MM.1S (cell line): Measurements from ENCODE around the gene MAGED2.
"Not testable (repeated sequence)": the region's sequence is repeated elsewhere in the genome, so short reads cannot be mapped to it uniquely, and the experiment has no call there.

ENCODE experiments used
- DNase-seq: peaks from one replicate; pipeline ENCODE4 v3.0.0-alpha.2; 2015
- H2AFZ ChIP-seq: fragments of 300-600 bp; sonication (generic); 2 replicates; pipeline ENCODE4 v1.6.0; 2016; ENCODE audit warnings: antibody characterized with exemption, low read length
- H3F3A ChIP-seq: fragments of 300-600 bp; sonication (generic); 2 replicates; pipeline ENCODE4 v1.6.1; 2016; ENCODE audit warnings: mild to moderate bottlenecking, antibody characterized with exemption, low read length, moderate library complexity, mixed read lengths; ENCODE audit not compliant: insufficient read depth
- H3K27ac ChIP-seq: fragments of 300-600 bp; sonication (generic); 2 replicates; pipeline ENCODE4 v1.5.1; 2016; ENCODE audit warnings: mild to moderate bottlenecking, low read length
- H3K27me3 ChIP-seq: fragments of 300-600 bp; sonication (generic); replicated peaks from 2 replicates; pipeline ENCODE4 v1.6.0; 2016; ENCODE audit warnings: low read length; ENCODE audit not compliant: insufficient read depth
- H3K36me3 ChIP-seq: fragments of 300-600 bp; sonication (generic); replicated peaks from 2 replicates; pipeline ENCODE4 v1.6.1; 2016; ENCODE audit warnings: mild to moderate bottlenecking, low read length, mixed read lengths; ENCODE audit not compliant: insufficient read depth
- H3K4me1 ChIP-seq: fragments of 300-600 bp; sonication (generic); 2 replicates; pipeline ENCODE4 v1.6.1; 2016; ENCODE audit warnings: low read length, mixed read lengths
- H3K4me2 ChIP-seq: fragments of 300-600 bp; sonication (generic); 2 replicates; pipeline ENCODE4 v1.6.0; 2016; ENCODE audit warnings: low read depth, low read length
- H3K4me3 ChIP-seq: fragments of 300-600 bp; sonication (generic); 2 replicates; pipeline ENCODE4 v1.5.1; 2016; ENCODE audit warnings: low read length, mixed read lengths
- H3K79me2 ChIP-seq: fragments of 300-600 bp; sonication (generic); 2 replicates; pipeline ENCODE4 v1.6.1; 2016; ENCODE audit warnings: mixed run types, low read length, mixed read lengths
- H3K9ac ChIP-seq: fragments of 300-600 bp; sonication (generic); 2 replicates; pipeline ENCODE4 v1.6.1; 2016; ENCODE audit warnings: low read length, mixed read lengths
- H3K9me2 ChIP-seq: fragments of 300-600 bp; sonication (generic); replicated peaks from 2 replicates; pipeline ENCODE4 v1.6.1; 2016; ENCODE audit warnings: mild to moderate bottlenecking, low read length, mixed read lengths; ENCODE audit not compliant: insufficient read depth
- H3K9me3 ChIP-seq: fragments of 300-600 bp; sonication (generic); replicated peaks from 2 replicates; pipeline ENCODE4 v1.6.1; 2016; ENCODE audit warnings: mild to moderate bottlenecking, low read length, mixed read lengths; ENCODE audit not compliant: insufficient read depth
- H4K20me1 ChIP-seq: fragments of 300-600 bp; sonication (generic); 2 replicates; pipeline ENCODE4 v1.6.1; 2016; ENCODE audit warnings: mild to moderate bottlenecking, low read length, moderate library complexity, mixed read lengths; ENCODE audit not compliant: insufficient read depth
- CTCF ChIP-seq: fragments of 300-600 bp; sonication (generic); IDR thresholded peaks from 2 replicates; pipeline ENCODE4 v1.5.1; 2016; ENCODE audit warnings: antibody characterized with exemption, low read length, mixed read lengths
- EZH2 ChIP-seq: fragments of 300-600 bp; sonication (generic); optimal IDR thresholded peaks from 2 replicates; pipeline ENCODE3; 2017; ENCODE audit warnings: low read depth, mild to moderate bottlenecking, antibody characterized with exemption, low read length, mixed read lengths
- EZH2phosphoT487 ChIP-seq: fragments of 300-600 bp; sonication (generic); IDR thresholded peaks from 2 replicates; pipeline ENCODE4 v1.6.1; 2018; ENCODE audit warnings: antibody characterized with exemption, low read length

The MAGED2 gene, protein sequence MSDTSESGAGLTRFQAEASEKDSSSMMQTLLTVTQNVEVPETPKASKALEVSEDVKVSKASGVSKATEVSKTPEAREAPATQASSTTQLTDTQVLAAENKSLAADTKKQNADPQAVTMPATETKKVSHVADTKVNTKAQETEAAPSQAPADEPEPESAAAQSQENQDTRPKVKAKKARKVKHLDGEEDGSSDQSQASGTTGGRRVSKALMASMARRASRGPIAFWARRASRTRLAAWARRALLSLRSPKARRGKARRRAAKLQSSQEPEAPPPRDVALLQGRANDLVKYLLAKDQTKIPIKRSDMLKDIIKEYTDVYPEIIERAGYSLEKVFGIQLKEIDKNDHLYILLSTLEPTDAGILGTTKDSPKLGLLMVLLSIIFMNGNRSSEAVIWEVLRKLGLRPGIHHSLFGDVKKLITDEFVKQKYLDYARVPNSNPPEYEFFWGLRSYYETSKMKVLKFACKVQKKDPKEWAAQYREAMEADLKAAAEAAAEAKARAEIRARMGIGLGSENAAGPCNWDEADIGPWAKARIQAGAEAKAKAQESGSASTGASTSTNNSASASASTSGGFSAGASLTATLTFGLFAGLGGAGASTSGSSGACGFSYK

DNA sequence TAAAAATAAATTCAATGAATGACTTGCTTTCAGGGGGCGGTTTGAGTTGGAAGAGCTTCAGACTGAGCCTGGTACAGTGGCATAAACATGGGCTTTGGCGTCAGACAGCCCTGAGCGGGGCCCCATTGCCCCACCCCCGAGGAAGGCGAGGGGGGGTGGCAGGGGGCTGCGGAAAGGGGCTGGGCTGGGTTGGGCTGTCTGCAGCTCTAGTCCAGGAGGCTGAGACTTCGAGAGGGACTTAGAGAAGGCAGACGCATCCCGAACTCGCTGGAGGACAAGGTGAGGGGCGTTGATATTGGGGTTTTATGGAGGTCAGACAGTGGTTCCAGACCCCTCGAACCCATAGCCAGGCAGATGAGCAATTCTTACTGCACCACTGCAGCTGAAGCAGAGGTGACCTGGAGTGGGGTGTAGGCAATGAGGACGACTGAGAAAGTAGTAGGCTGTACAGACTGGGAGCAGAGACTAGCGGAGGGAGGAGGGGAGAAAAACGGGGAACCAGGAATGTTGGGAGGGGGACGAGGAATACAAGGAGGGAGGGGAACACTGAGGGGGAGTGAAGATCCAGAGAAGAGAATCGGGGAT is at the start of gene MAGED2:
Gene MAGED2 (plus strand): TSS at position 222 of the 585 bp plus-strand sequence. CDS start 1,587 bp downstream, outside the sequence.
- H2AFZ ChIP-seq: peak within 1 kb of the TSS; percentile 80
- H3K4me3 ChIP-seq: peak within 1 kb of the TSS; percentile 90
- no peaks in the 10 kb centered on the region for H3K4me1 ChIP-seq
- no peaks in the 10 kb centered on the region for H3K27me3 ChIP-seq
- peaks cover 12% of the 10 kb centered on the region for H3K79me2 ChIP-seq
- no peaks in the 10 kb centered on the region for H4K20me1 ChIP-seq
- H3K9ac ChIP-seq: peak within 1 kb of the TSS; percentile 70
- H3K9me3 ChIP-seq: no peaks in the 10 kb centered on the region
- H3K36me3 ChIP-seq: no peaks in the 10 kb centered on the region
- DNase-seq: no peak
- no peaks in the 10 kb centered on the region for H3K9me2 ChIP-seq
- H3K27ac ChIP-seq: peak within 1 kb of the TSS; percentile 23; the same call in 1 of the 2 replicates
- H3F3A ChIP-seq: no peaks in the 10 kb centered on the region
- no peak for TF ChIP-seq EZH2
- TF ChIP-seq EZH2phosphoT487: no peak
- TF ChIP-seq CTCF: no peak
- H3K4me2 ChIP-seq: peak within 1 kb of the TSS; percentile 77

DNA sequence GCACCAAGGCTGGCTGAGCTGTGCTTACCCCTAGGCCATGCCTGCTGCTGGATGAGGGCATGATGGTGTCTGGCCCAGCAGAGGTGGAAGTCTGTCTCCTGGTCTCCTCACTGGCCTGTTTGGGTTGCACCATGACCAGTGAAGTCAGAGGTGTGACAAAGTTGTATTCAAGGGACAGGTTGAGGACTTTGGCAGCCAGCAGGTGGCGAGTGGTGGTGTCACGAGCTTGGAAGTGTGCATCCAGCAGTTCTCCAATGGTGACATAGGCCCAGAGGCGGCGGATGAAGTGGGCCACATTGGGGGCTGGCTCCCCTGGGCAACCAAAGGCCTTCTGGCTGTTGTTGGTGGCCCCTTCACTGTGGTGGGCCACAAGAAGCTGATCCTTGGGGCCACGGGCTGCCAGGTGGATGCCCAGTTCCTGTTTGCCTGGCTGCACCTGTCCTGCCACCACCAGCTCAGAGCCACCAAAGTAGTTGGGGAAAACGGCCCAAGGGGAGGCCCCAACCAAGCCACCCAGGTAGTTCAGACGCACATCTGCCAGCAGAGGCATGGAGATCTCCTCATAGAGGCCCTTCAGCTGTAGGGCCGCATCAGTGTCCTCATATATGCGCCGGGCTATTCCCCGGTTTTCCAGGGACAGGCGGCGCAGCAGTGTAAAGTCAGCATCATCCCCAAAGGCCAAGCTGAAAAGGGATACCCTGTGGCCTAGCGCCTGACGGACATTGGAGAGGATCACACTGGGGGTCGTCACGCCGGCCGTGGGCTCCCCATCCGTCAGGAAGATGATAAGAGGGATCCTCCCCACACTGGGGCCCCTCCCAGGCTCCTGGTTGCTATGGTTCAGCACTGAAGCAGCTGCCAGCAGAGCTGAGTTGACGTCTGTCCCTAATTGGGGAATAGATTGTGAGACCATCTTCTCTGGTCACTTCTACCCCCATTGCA is 49.2 kb upstream of the MAGED2 start:
- Histone ChIP-seq H3K9ac (no peak overlapping the region), H3K27ac (no peak overlapping the region), H3F3A (no peaks in the 10 kb centered on the region), H4K20me1 (no peaks in the 10 kb centered on the region), H3K79me2 (no peaks in the 10 kb centered on the region), H3K4me3 (no peak overlapping the region), H3K27me3 (no peaks in the 10 kb centered on the region), H3K4me2 (no peak overlapping the region), H3K4me1 (no peaks in the 10 kb centered on the region), H3K36me3 (no peaks in the 10 kb centered on the region), H3K9me3 (no peaks in the 10 kb centered on the region), H2AFZ (no peak overlapping the region), H3K9me2 (no peaks in the 10 kb centered on the region)
- TF ChIP-seq CTCF (no peak), EZH2phosphoT487 (no peak), EZH2 (no peak)
- DNase-seq: no peak

DNA sequence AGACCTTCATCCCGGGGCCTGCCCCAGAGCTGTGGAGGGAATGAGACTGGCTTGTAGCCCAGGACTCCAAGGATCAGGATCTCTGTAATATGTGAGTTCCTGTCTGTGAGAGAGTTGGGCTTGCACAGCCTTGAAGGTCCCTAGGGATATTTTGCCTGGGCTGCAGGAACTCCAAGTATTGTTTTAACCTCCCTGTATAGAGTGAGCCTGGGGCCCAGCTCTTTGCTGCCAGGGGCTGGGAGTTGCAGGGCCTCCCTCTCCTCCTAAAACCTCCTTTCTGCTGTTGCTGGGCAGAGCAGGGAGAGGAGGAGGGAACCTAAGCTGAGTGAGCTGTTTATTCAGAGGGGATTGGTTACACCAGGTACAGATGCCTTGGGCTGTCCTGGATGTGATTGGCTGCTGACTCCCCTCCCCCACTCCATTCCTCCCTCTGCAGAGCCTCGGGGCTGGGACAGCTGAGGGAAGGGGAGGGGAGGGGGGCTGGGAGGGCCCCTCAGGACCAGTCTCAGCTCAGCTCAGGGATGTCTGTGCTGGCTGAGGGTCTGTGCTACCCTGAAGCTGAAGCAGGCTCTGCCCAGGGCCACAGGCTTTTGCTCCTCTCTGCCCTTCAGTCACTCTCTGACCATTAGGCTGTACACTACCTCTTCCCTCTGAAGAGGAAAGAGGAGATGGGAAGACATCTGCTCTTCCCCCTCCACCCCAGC is 33.0 kb upstream of the MAGED2 start:
- not testable (repeated sequence) for H3K9ac ChIP-seq, H3K27ac ChIP-seq, H3K4me3 ChIP-seq, H4K20me1 ChIP-seq, H3K9me3 ChIP-seq, H3F3A ChIP-seq, H3K79me2 ChIP-seq, H3K36me3 ChIP-seq, H3K4me2 ChIP-seq, H3K9me2 ChIP-seq, H3K27me3 ChIP-seq, H3K4me1 ChIP-seq, DNase-seq, H2AFZ ChIP-seq
